Endothelial cell of umbilical vein (primary cell): ENCODE measurements around the gene SLC6A1. TPM values are rescaled to one million over a fixed set of nuclear protein-coding genes. Genes with fewer than 3 reads are reported as not detected.

ENCODE experiments used
- BruUV-seq: library from RNA; stranded (reverse); fragments of 400-500 nt; replicated peaks from 2 replicates; lab custom pipeline; 2021; lab: Mats Ljungman, UMichigan
- CTCF ChIA-PET: fragments of 300-600, 350-600 bp; sonication (Branson Sonifier 250); formaldehyde crosslinking; loops from one replicate; lab custom pipeline; 2021; ENCODE audit warnings: antibody characterized with exemption, inconsistent platforms; lab: Charles Lee
- POLR2A ChIA-PET: fragments of 300-600, 350-600 bp; sonication (Branson Sonifier 250); formaldehyde crosslinking; loops from one replicate; lab custom pipeline; 2021; ENCODE audit warnings: antibody characterized with exemption, inconsistent platforms; lab: Charles Lee
- DNase-seq: peaks from one replicate; pipeline ENCODE4 v3.0.0-alpha.2; 2011; ENCODE audit warnings: low read depth, low spot score
- FAIRE-seq: peaks from 2 replicates; lab custom pipeline; 2011; peaks lifted over from hg19 to GRCh38; lab: Jason Lieb, UNC
- H2AFZ ChIP-seq: 2 replicates; pipeline ENCODE4 v1.6.0; 2012; ENCODE audit warnings: low read depth, low read length, control low read depth, inconsistent platforms
- H3K27ac ChIP-seq: 2 replicates; pipeline ENCODE4 v1.5.1; 2011; ENCODE audit warnings: low read depth, mild to moderate bottlenecking, control low read depth, low read length, moderate library complexity; ENCODE audit not compliant: insufficient read depth
- H3K27me3 ChIP-seq, 2 experiments: 2 replicates each; pipeline versions ENCODE4 v1.6.0 to v1.6.1; 2011; ENCODE audit warnings: low read length in 2 of 2, mixed read lengths in 1 of 2; ENCODE audit not compliant: control insufficient read depth in 2 of 2, insufficient read depth in 2 of 2
- H3K36me3 ChIP-seq, 2 experiments: 2 replicates in 1 of 2; 3 replicates in 1 of 2; pipeline ENCODE4 v1.5.1; 2011; ENCODE audit warnings: low read length in 2 of 2, mild to moderate bottlenecking in 1 of 2, moderate library complexity in 1 of 2; ENCODE audit not compliant: control insufficient read depth in 2 of 2, insufficient read depth in 2 of 2; ENCODE audit errors: extremely low read depth in 1 of 2
- H3K4me1 ChIP-seq: 3 replicates; pipeline ENCODE4 v1.5.1; 2011; ENCODE audit warnings: mild to moderate bottlenecking, low read length; ENCODE audit not compliant: control insufficient read depth, insufficient read depth; ENCODE audit errors: extremely low read depth
- H3K4me2 ChIP-seq: 2 replicates; pipeline ENCODE4 v1.6.1; 2011; ENCODE audit warnings: low read length, control low read depth, mixed read lengths; ENCODE audit not compliant: insufficient read depth
- H3K4me3 ChIP-seq, 3 experiments: fragments of 200-600 bp in 1 of 3; sonication (generic), shearing (Covaris generic) in 1 of 3; replicated peaks in 1 of 3; 2 replicates each; pipeline ENCODE4 v1.5.1; 2011 to 2016; ENCODE audit warnings: control low read depth in 3 of 3, low read length in 3 of 3, mild to moderate bottlenecking in 2 of 3, inconsistent platforms in 1 of 3, low read depth in 1 of 3, moderate library complexity in 1 of 3; ENCODE audit not compliant: insufficient read depth in 1 of 3
- H3K79me2 ChIP-seq: 2 replicates; pipeline ENCODE4 v1.6.0; 2012; ENCODE audit warnings: low read length, inconsistent platforms; ENCODE audit not compliant: control insufficient read depth, insufficient read depth
- H3K9ac ChIP-seq: replicated peaks from 2 replicates; pipeline ENCODE3; 2011; ENCODE audit warnings: low read length, control low read depth; ENCODE audit not compliant: insufficient read depth; ENCODE audit errors: extremely low read depth
- H3K9me1 ChIP-seq: replicated peaks from 3 replicates; pipeline ENCODE4 v1.6.0; 2011; ENCODE audit warnings: mild to moderate bottlenecking, low read length; ENCODE audit not compliant: control insufficient read depth, insufficient read depth; ENCODE audit errors: extremely low read depth
- H3K9me3 ChIP-seq: replicated peaks from 2 replicates; pipeline ENCODE4 v1.5.1; 2012; ENCODE audit warnings: low read length, inconsistent platforms; ENCODE audit not compliant: control insufficient read depth, insufficient read depth
- H4K20me1 ChIP-seq: replicated peaks from 2 replicates; pipeline ENCODE3; 2011; ENCODE audit warnings: mild to moderate bottlenecking, low read length; ENCODE audit not compliant: control insufficient read depth, insufficient read depth; ENCODE audit errors: extremely low read depth
- CTCF ChIP-seq, 2 donors: IDR thresholded peaks; 1 replicate in 1 of 2; 2 replicates in 1 of 2; pipeline ENCODE4 v1.5.1; 2011; ENCODE audit warnings: low read length in 2 of 2, mild to moderate bottlenecking in 2 of 2, moderate library complexity in 2 of 2, control low read depth in 1 of 2, inconsistent platforms in 1 of 2, low read depth in 1 of 2; ENCODE audit not compliant: insufficient read depth in 1 of 2; ENCODE audit errors: extremely low read depth in 1 of 2
- EZH2 ChIP-seq: IDR thresholded peaks from 2 replicates; pipeline ENCODE4 v1.6.1; 2012; ENCODE audit warnings: borderline replicate concordance, low read depth, mild to moderate bottlenecking, moderate library complexity, low read length, inconsistent platforms; ENCODE audit not compliant: severe bottlenecking
- FOS ChIP-seq: IDR thresholded peaks from 2 replicates; pipeline ENCODE4 v1.6.1; 2011; ENCODE audit warnings: mild to moderate bottlenecking, low read length, moderate library complexity, borderline replicate concordance; ENCODE audit not compliant: insufficient read depth
- GATA2 ChIP-seq: IDR thresholded peaks from 2 replicates; pipeline ENCODE4 v1.7.0; 2011; ENCODE audit warnings: low read depth, mild to moderate bottlenecking, moderate library complexity, mixed read lengths, low read length; ENCODE audit not compliant: insufficient read length, insufficient read depth
- JUN ChIP-seq: IDR thresholded peaks from 2 replicates; pipeline ENCODE4 v1.6.1; 2011; ENCODE audit warnings: borderline replicate concordance, low read depth; ENCODE audit not compliant: insufficient read length, insufficient read depth
- MAX ChIP-seq: IDR thresholded peaks from 2 replicates; pipeline ENCODE4 v1.6.1; 2011; ENCODE audit not compliant: insufficient read depth, insufficient read length
- MYC ChIP-seq: IDR thresholded peaks from one replicate; pipeline ENCODE4 v1.6.1; 2011; ENCODE audit warnings: mild to moderate bottlenecking, low read depth, low read length
- POLR2A ChIP-seq: IDR thresholded peaks from 2 replicates; pipeline ENCODE4 v1.6.1; 2012; ENCODE audit warnings: low read depth, mild to moderate bottlenecking, control low read depth, low read length
- POLR2AphosphoS5 ChIP-seq: IDR thresholded peaks from 2 replicates; pipeline ENCODE4 v1.6.1; 2012; ENCODE audit warnings: low read depth, mild to moderate bottlenecking, control low read depth, low read length, moderate library complexity; ENCODE audit not compliant: insufficient read depth
- dilution Hi-C: fragments of 300-500 bp; cut with MboI; formaldehyde crosslinking; loops from one replicate; pipeline ENCODE4 v1.15.0; 2019; ENCODE audit warnings: low sequenced_read_pairs; ENCODE audit not compliant: extremely low pct_ligation_motif_present
- intact Hi-C: fragments of 100-400 bp; cut with micrococcal nuclease; formaldehyde crosslinking; loops from one replicate; pipeline ENCODE4 v1.10.0; 2022
- polyA plus RNA-seq, 4 experiments: library from polyadenylated mRNA; depleted of rRNA in 3 of 4; stranded (reverse) in 3 of 4; unstranded in 1 of 4; fragments of >200 nt; gene quantifications; 2 replicates each; pipeline versions ENCODE4 v1.2.1 to v1.2.3, GENCODE V29; 2011 to 2012; ENCODE audit warnings: missing spikeins in 1 of 4
- total RNA-seq: library from RNA; stranded (reverse); gene quantifications from 2 replicates; pipeline ENCODE4 v1.2.3, GENCODE V29; 2021

Gene SLC6A1
- total and polyA plus RNA-seq, 2 donors (not counting 3 experiments of a cell fraction or from before 2014, with no cell fraction given): not detected

- DNase-seq (no peak), FAIRE-seq (no peak)
- H3K4me1 ChIP-seq: no peaks in the 10 kb centered on the region
- no peaks in the 10 kb centered on the region for H3K9me1 ChIP-seq
- BruUV-seq: no TSS peak
- no peak overlapping the region for H2AFZ ChIP-seq
- TF ChIP-seq EZH2: no peak
- TF ChIP-seq GATA2: no peak
- no peak for TF ChIP-seq CTCF (IDR thresholded peaks at IDR 0.05; ENCODE audit: extremely low read depth in 1 of 2, insufficient read depth in 1 of 2, low read depth in 1 of 2, low read length in 2 of 2)
- no peak for TF ChIP-seq POLR2A
- no peak for TF ChIP-seq JUN
- no peak for TF ChIP-seq POLR2AphosphoS5
- no peak for TF ChIP-seq MAX
- no peak for TF ChIP-seq FOS
- no peak for TF ChIP-seq MYC
- no peak overlapping the region for H3K27ac ChIP-seq
- H3K4me3 ChIP-seq: no peak overlapping the region
- dilution Hi-C loops: no loop called here
- H3K9me3 ChIP-seq: no peaks in the 10 kb centered on the region
- H3K79me2 ChIP-seq: no peaks in the 10 kb centered on the region
- ChIA-PET POLR2A (no interaction called here), CTCF (no interaction called here)
- intact Hi-C loops: no loop called here
- H3K9ac ChIP-seq: no peak overlapping the region
- H3K4me2 ChIP-seq: no peak overlapping the region
- no peaks in the 10 kb centered on the region for H3K36me3 ChIP-seq
- no peaks in the 10 kb centered on the region for H4K20me1 ChIP-seq
- H3K27me3 ChIP-seq: no peaks in the 10 kb centered on the region
These were observed 18.4 kb upstream of the SLC6A1 start for GRCh38 chr3:10974131-10974530.
